ENCODE data around the gene AGAP3. TPM values are rescaled to one million over a fixed set of nuclear protein-coding genes. Genes with fewer than 3 reads are reported as not detected.

AGAP3 gene
- total RNA-seq, 1 experiment from 2014 or later = 70.2 TPM

GRCh38 chr7:151133266-151133985 lies 47.2 kb downstream of the AGAP3 start:
- H3K4me3 ChIP-seq (ENCODE audit: low read depth, low read length) = no peak overlapping the region
- DNase-seq = no peak
- BruUV-seq (replicated peaks) = no TSS peak
- peaks cover 31% of the 10 kb centered on the region for H3K36me3 Mint-ChIP-seq (ENCODE audit: insufficient read depth, unreplicated experiment)
- H3K27me3 Mint-ChIP-seq (ENCODE audit: insufficient read depth, unreplicated experiment) = no peaks in the 10 kb centered on the region
- intact Hi-C loops (cut with micrococcal nuclease; ENCODE audit: unreplicated experiment) = no loop called here
- H3K4me3 Mint-ChIP-seq (ENCODE audit: unreplicated experiment) = no peak overlapping the region
- no peaks in the 10 kb centered on the region for H3K4me1 ChIP-seq
- no peaks in the 10 kb centered on the region for H3K9me3 ChIP-seq
- no peak overlapping the region for H3K27ac Mint-ChIP-seq (ENCODE audit: unreplicated experiment)
- H3K27me3 ChIP-seq (replicated peaks; ENCODE audit: control insufficient read depth, insufficient read depth, low read length) = no peaks in the 10 kb centered on the region
- POLR2A ChIA-PET = no interaction called here
- no peaks in the 10 kb centered on the region for H3K4me1 Mint-ChIP-seq (ENCODE audit: low read depth, unreplicated experiment)
- no peaks in the 10 kb centered on the region; the same call in 1 of the 2 replicates for H3K36me3 ChIP-seq (ENCODE audit: control insufficient read depth, insufficient read depth, low read length)
- CTCF ChIA-PET = no interaction called here
- no peaks in the 10 kb centered on the region for H3K9me3 Mint-ChIP-seq (ENCODE audit: unreplicated experiment)
- TF ChIP-seq, protein P1, sequence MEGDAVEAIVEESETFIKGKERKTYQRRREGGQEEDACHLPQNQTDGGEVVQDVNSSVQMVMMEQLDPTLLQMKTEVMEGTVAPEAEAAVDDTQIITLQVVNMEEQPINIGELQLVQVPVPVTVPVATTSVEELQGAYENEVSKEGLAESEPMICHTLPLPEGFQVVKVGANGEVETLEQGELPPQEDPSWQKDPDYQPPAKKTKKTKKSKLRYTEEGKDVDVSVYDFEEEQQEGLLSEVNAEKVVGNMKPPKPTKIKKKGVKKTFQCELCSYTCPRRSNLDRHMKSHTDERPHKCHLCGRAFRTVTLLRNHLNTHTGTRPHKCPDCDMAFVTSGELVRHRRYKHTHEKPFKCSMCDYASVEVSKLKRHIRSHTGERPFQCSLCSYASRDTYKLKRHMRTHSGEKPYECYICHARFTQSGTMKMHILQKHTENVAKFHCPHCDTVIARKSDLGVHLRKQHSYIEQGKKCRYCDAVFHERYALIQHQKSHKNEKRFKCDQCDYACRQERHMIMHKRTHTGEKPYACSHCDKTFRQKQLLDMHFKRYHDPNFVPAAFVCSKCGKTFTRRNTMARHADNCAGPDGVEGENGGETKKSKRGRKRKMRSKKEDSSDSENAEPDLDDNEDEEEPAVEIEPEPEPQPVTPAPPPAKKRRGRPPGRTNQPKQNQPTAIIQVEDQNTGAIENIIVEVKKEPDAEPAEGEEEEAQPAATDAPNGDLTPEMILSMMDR (IDR thresholded peaks at IDR 0.05; ENCODE audit: insufficient read depth in 1 of 2, low read depth in 1 of 2, low read length in 1 of 2, severe bottlenecking in 1 of 2, unreplicated experiment in 1 of 2) = no peak

GRCh38 chr7:151133986-151134742 lies 47.9 kb downstream of the AGAP3 start:
- H3K36me3 Mint-ChIP-seq (ENCODE audit: insufficient read depth, unreplicated experiment) = peaks cover 28% of the 10 kb centered on the region
- no peaks in the 10 kb centered on the region for H3K9me3 Mint-ChIP-seq (ENCODE audit: unreplicated experiment)
- no TSS peak for BruUV-seq (replicated peaks)
- no peak overlapping the region for H3K4me3 Mint-ChIP-seq (ENCODE audit: unreplicated experiment)
- ChIA-PET POLR2A (no interaction called here), CTCF (no interaction called here)
- no peak for DNase-seq
- no peaks in the 10 kb centered on the region for H3K9me3 ChIP-seq
- no peak overlapping the region for H3K27ac Mint-ChIP-seq (ENCODE audit: unreplicated experiment)
- no peak overlapping the region for H3K4me3 ChIP-seq (ENCODE audit: low read depth, low read length)
- no peaks in the 10 kb centered on the region for H3K4me1 Mint-ChIP-seq (ENCODE audit: low read depth, unreplicated experiment)
- no peaks in the 10 kb centered on the region for H3K27me3 Mint-ChIP-seq (ENCODE audit: insufficient read depth, unreplicated experiment)
- intact Hi-C loops (cut with micrococcal nuclease; ENCODE audit: unreplicated experiment) = no loop called here
- H3K36me3 ChIP-seq (ENCODE audit: control insufficient read depth, insufficient read depth, low read length) = no peaks in the 10 kb centered on the region; the same call in 1 of the 2 replicates
- H3K27me3 ChIP-seq (replicated peaks; ENCODE audit: control insufficient read depth, insufficient read depth, low read length) = no peaks in the 10 kb centered on the region
- no peaks in the 10 kb centered on the region for H3K4me1 ChIP-seq
- TF ChIP-seq, protein P1 (IDR thresholded peaks at IDR 0.05; ENCODE audit: insufficient read depth in 1 of 2, low read depth in 1 of 2, low read length in 1 of 2, severe bottlenecking in 1 of 2, unreplicated experiment in 1 of 2) = no peak

DNA sequence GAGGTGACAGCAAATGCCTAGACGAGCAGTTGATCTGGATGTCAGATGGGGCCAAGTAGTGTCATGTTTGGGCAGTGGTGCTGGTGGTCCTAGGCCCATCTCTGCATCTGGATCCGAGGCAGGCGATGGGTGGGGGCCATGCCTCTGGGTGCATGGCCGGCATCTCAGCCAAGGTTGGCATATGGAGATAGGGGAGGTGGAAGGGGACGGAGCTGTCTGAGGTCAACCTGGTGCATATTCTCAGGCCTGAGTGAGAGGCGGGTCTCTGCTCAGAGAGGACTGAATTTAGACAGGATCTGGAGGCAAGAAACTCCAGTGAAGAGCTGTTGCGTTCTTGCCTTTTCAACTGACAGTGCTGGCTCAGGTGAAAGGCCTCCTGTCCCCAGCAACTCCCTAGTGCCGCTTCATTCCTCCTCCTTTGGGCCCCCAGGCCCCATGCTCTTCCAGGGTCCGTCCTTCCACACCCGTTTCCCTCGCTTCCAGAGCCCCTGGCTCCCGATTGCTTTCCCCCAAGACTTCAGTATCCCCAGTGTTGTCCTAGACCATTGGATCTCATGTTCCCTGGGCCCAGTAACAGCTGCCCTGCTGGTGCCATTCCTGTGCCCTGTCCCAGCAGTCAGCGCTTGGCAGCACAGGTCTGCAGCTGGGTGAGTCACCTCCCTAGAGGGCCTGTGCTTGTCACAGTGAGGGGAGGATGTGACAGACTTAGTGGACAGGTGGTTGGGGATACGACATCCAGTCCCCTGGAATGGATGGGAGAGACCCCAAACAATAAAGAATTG lies 48.7 kb downstream of the AGAP3 start:
- peaks cover 28% of the 10 kb centered on the region for H3K36me3 Mint-ChIP-seq (ENCODE audit: insufficient read depth, unreplicated experiment)
- H3K4me1 Mint-ChIP-seq (ENCODE audit: low read depth, unreplicated experiment) = no peaks in the 10 kb centered on the region
- no peak overlapping the region for H3K4me3 Mint-ChIP-seq (ENCODE audit: unreplicated experiment)
- Histone ChIP-seq H3K27me3 (replicated peaks; ENCODE audit: control insufficient read depth, insufficient read depth, low read length) (no peaks in the 10 kb centered on the region), H3K4me3 (ENCODE audit: low read depth, low read length) (no peak overlapping the region), H3K9me3 (no peaks in the 10 kb centered on the region), H3K4me1 (no peaks in the 10 kb centered on the region), H3K36me3 (ENCODE audit: control insufficient read depth, insufficient read depth, low read length) (no peaks in the 10 kb centered on the region; the same call in 1 of the 2 replicates)
- no peak overlapping the region for H3K27ac Mint-ChIP-seq (ENCODE audit: unreplicated experiment)
- intact Hi-C loops (cut with micrococcal nuclease; ENCODE audit: unreplicated experiment) = no loop called here
- H3K9me3 Mint-ChIP-seq (ENCODE audit: unreplicated experiment) = no peaks in the 10 kb centered on the region
- TF ChIP-seq, protein P1 (IDR thresholded peaks at IDR 0.05; ENCODE audit: insufficient read depth in 1 of 2, low read depth in 1 of 2, low read length in 1 of 2, severe bottlenecking in 1 of 2, unreplicated experiment in 1 of 2) = no peak
- BruUV-seq (replicated peaks) = no TSS peak
- ChIA-PET CTCF (interaction anchor here (0.6 kb wide), 1 partner anchor 31 kb away, joined by 3 read pairs; no protein-coding TSS in a partner anchor), POLR2A (no interaction called here)
- no peaks in the 10 kb centered on the region for H3K27me3 Mint-ChIP-seq (ENCODE audit: insufficient read depth, unreplicated experiment)
- no peak for DNase-seq

All from Caco-2 (cell line).